Activated CD8-positive, alpha-beta T cell treated with anti-CD3 and anti-CD28 coated beads, Interleukin-2, amount 10 ng/mL, durations not matched to agents 7 days and 5 days (primary cell): ENCODE results near the gene SMPD1. TPM values are rescaled to one million over a fixed set of nuclear protein-coding genes. Genes with fewer than 3 reads are reported as not detected.

Experiments used
- ATAC-seq: fragments of 150-1000 bp; cut with Tn5 transposase; one replicate; pipeline ENCODE4 v1.10.0; 2021; ENCODE audit warnings: moderate library complexity
- CTCF ChIA-PET: fragments of 350-600 bp; sonication (Branson Sonifier 250); formaldehyde crosslinking; loops from one replicate; lab custom pipeline; 2021; ENCODE audit warnings: antibody characterized with exemption; lab: Charles Lee
- POLR2A ChIA-PET: fragments of 350-600 bp; sonication (Branson Sonifier 250); formaldehyde crosslinking; loops from one replicate; lab custom pipeline; 2021; ENCODE audit warnings: antibody characterized with exemption; lab: Charles Lee
- DNase-seq: peaks from one replicate; pipeline ENCODE4 v3.0.0-alpha.2; 2020
- H3K27ac Mint-ChIP-seq: one replicate; pipeline ENCODE4 v1.8.0; 2021; ENCODE audit warnings: mild to moderate bottlenecking, mixed read lengths
- H3K27me3 Mint-ChIP-seq: one replicate; pipeline ENCODE4 v1.8.0; 2021; ENCODE audit warnings: low read depth, mixed read lengths
- H3K36me3 Mint-ChIP-seq: one replicate; pipeline ENCODE4 v1.8.0; 2021; ENCODE audit warnings: low read depth, mixed read lengths
- H3K4me1 Mint-ChIP-seq: one replicate; pipeline ENCODE4 v1.8.0; 2021; ENCODE audit warnings: low read depth, mixed read lengths
- H3K4me3 Mint-ChIP-seq: one replicate; pipeline ENCODE4 v1.8.0; 2021; ENCODE audit warnings: mild to moderate bottlenecking, mixed read lengths
- H3K9me3 Mint-ChIP-seq: one replicate; pipeline ENCODE4 v1.8.0; 2022; ENCODE audit warnings: mixed read lengths; ENCODE audit not compliant: insufficient read depth
- total RNA-seq, 2 experiments: library from RNA; stranded (reverse); gene quantifications; one replicate each; pipeline ENCODE4 v1.2.3, GENCODE V29; 2021

The SMPD1 gene
- total RNA-seq, 2 experiments from 2014 or later: 35.5 to 37.1 TPM

GRCh38 chr11:6362185-6362872, 27.9 kb upstream of the SMPD1 start:
- H3K9me3 Mint-ChIP-seq: no peaks in the 10 kb centered on the region
- H3K4me1 Mint-ChIP-seq: no peaks in the 10 kb centered on the region
- no peaks in the 10 kb centered on the region for H3K36me3 Mint-ChIP-seq
- DNase-seq (no peak), ATAC-seq (no peak)
- CTCF ChIA-PET: interaction anchor here (0.5 to 7.3 kb wide), 61 partner anchors 10 to 1737 kb away, joined by 3 to 108 read pairs (median 5); partner anchors contain the start of genes ARFIP2, CAVIN3, CNGA4 and SMPD1
- no peak overlapping the region for H3K4me3 Mint-ChIP-seq
- H3K27me3 Mint-ChIP-seq: peaks cover 2% of the 10 kb centered on the region
- no peak overlapping the region for H3K27ac Mint-ChIP-seq
- POLR2A ChIA-PET: interaction anchor here (1.4 kb wide), 1 partner anchor 119 kb away, joined by 5 read pairs; the partner anchor contains the start of genes ARFIP2 and TIMM10B

- ChIA-PET POLR2A (interaction anchor here (1.4 kb wide), 1 partner anchor 118 kb away, joined by 5 read pairs; the partner anchor contains the start of genes ARFIP2 and TIMM10B), CTCF (interaction anchor here (0.6 to 7.3 kb wide), 69 partner anchors 10 to 672 kb away, joined by 3 to 108 read pairs (median 4); partner anchors contain the start of genes ARFIP2, CAVIN3, CNGA4 and SMPD1)
- ATAC-seq (peak; percentile 96), DNase-seq (peak; percentile 81)
- Mint-ChIP-seq H3K36me3 (no peaks in the 10 kb centered on the region), H3K27ac (no peak overlapping the region), H3K4me3 (no peak overlapping the region), H3K27me3 (peaks cover 2% of the 10 kb centered on the region), H3K4me1 (no peaks in the 10 kb centered on the region), H3K9me3 (no peaks in the 10 kb centered on the region)
Measured at GRCh38 chr11:6362873-6363678, 27.2 kb upstream of the SMPD1 start.

- Mint-ChIP-seq H3K4me1 (no peaks in the 10 kb centered on the region), H3K9me3 (no peaks in the 10 kb centered on the region), H3K27me3 (peaks cover 2% of the 10 kb centered on the region), H3K36me3 (no peaks in the 10 kb centered on the region), H3K4me3 (no peak overlapping the region), H3K27ac (no peak overlapping the region)
- ATAC-seq: no peak
- ChIA-PET POLR2A (no interaction called here), CTCF (interaction anchor here (1.1 to 7.3 kb wide), 2 partner anchors 13 kb away, joined by 3 to 100 read pairs; no protein-coding TSS in a partner anchor)
- no peak for DNase-seq
Measured at GRCh38 chr11:6365659-6366058, 24.6 kb upstream of the SMPD1 start.

GRCh38 chr11:6371825-6372224, 18.4 kb upstream of the SMPD1 start:
- H3K27me3 Mint-ChIP-seq: no peaks in the 10 kb centered on the region
- H3K4me1 Mint-ChIP-seq: peaks cover 12% of the 10 kb centered on the region
- no peaks in the 10 kb centered on the region for H3K9me3 Mint-ChIP-seq
- ATAC-seq (no peak), DNase-seq (no peak)
- H3K27ac Mint-ChIP-seq: no peak overlapping the region
- ChIA-PET CTCF (interaction anchor here (8.2 kb wide), 1 partner anchor 9 kb away, joined by 108 read pairs; no protein-coding TSS in a partner anchor), POLR2A (no interaction called here)
- no peaks in the 10 kb centered on the region for H3K36me3 Mint-ChIP-seq
- no peak overlapping the region for H3K4me3 Mint-ChIP-seq

- POLR2A ChIA-PET: interaction anchor here (0.8 to 2.9 kb wide), 9 partner anchors 12 to 305 kb away, joined by 3 to 21 read pairs (median 8); partner anchors contain the start of genes APBB1, ARFIP2, MRPL17 and SMPD1
Measured at GRCh38 chr11:6377902-6378639, 12.2 kb upstream of the SMPD1 start.

GRCh38 chr11:6378640-6378989, 11.7 kb upstream of the SMPD1 start:
- CTCF ChIA-PET: interaction anchor here (0.6 to 12.4 kb wide), 90 partner anchors 9 to 380 kb away, joined by 3 to 657 read pairs (median 5); partner anchors contain the start of genes APBB1, ARFIP2, CAVIN3 and DNHD1
- no peaks in the 10 kb centered on the region for H3K9me3 Mint-ChIP-seq
- H3K4me1 Mint-ChIP-seq: peaks cover 39% of the 10 kb centered on the region
- H3K4me3 Mint-ChIP-seq: peak overlapping the region; percentile 55
- no peaks in the 10 kb centered on the region for H3K27me3 Mint-ChIP-seq
- no peaks in the 10 kb centered on the region for H3K36me3 Mint-ChIP-seq
- POLR2A ChIA-PET: interaction anchor here (0.8 to 2.9 kb wide), 9 partner anchors 11 to 304 kb away, joined by 3 to 21 read pairs (median 8); partner anchors contain the start of genes APBB1, ARFIP2, MRPL17 and SMPD1
- no peak for ATAC-seq
- H3K27ac Mint-ChIP-seq: peak overlapping the region; percentile 91
- DNase-seq: no peak

More at GRCh38 chr11:6377902-6378639, 12.2 kb upstream of the SMPD1 start:
- Mint-ChIP-seq H3K36me3 (no peaks in the 10 kb centered on the region), H3K4me1 (peaks cover 39% of the 10 kb centered on the region), H3K27me3 (no peaks in the 10 kb centered on the region), H3K27ac (peak overlapping the region; percentile 91), H3K4me3 (peak overlapping the region; percentile 55), H3K9me3 (no peaks in the 10 kb centered on the region)
- DNase-seq (peak; percentile 53), ATAC-seq (peak; percentile 84)
- CTCF ChIA-PET: interaction anchor here (1.0 to 12.4 kb wide), 45 partner anchors 12 to 381 kb away, joined by 3 to 657 read pairs (median 14); partner anchors contain the start of genes APBB1, ARFIP2, DNHD1 and HPX

GRCh38 chr11:6385046-6385777, 5.1 kb upstream of the SMPD1 start:
- peaks cover 4% of the 10 kb centered on the region for H3K27me3 Mint-ChIP-seq
- ATAC-seq (no peak), DNase-seq (no peak)
- H3K4me1 Mint-ChIP-seq: peaks cover 42% of the 10 kb centered on the region
- no peak overlapping the region for H3K4me3 Mint-ChIP-seq
- ChIA-PET POLR2A (no interaction called here), CTCF (interaction anchor here (1.5 to 2.1 kb wide), 2 partner anchors 59 to 428 kb away, joined by 3 to 16 read pairs; no protein-coding TSS in a partner anchor)
- no peaks in the 10 kb centered on the region for H3K9me3 Mint-ChIP-seq
- H3K27ac Mint-ChIP-seq: no peak overlapping the region
- H3K36me3 Mint-ChIP-seq: no peaks in the 10 kb centered on the region

- POLR2A ChIA-PET: interaction anchor here (1.0 to 2.7 kb wide), 2 partner anchors 88 to 94 kb away, joined by 3 to 9 read pairs; partner anchors contain the start of genes ARFIP2 and TIMM10B
- no peak overlapping the region for H3K4me3 Mint-ChIP-seq
- peaks cover 4% of the 10 kb centered on the region for H3K27me3 Mint-ChIP-seq
- no peak for ATAC-seq
- H3K9me3 Mint-ChIP-seq: no peaks in the 10 kb centered on the region
- CTCF ChIA-PET: interaction anchor here (0.8 to 6.3 kb wide), 10 partner anchors 10 to 367 kb away, joined by 3 to 92 read pairs (median 3); no protein-coding TSS in a partner anchor
- H3K27ac Mint-ChIP-seq: no peak overlapping the region
- peaks cover 57% of the 10 kb centered on the region for H3K4me1 Mint-ChIP-seq
- H3K36me3 Mint-ChIP-seq: peaks cover 17% of the 10 kb centered on the region
- DNase-seq: no peak
Measured at GRCh38 chr11:6387811-6388599, 2.3 kb upstream of the SMPD1 start.

- Mint-ChIP-seq H3K27me3 (peaks cover 4% of the 10 kb centered on the region), H3K36me3 (peaks cover 25% of the 10 kb centered on the region), H3K27ac (no peak overlapping the region), H3K9me3 (no peaks in the 10 kb centered on the region), H3K4me3 (no peak overlapping the region), H3K4me1 (peaks cover 63% of the 10 kb centered on the region)
- DNase-seq (no peak), ATAC-seq (no peak)
- POLR2A ChIA-PET: interaction anchor here (2.7 to 2.9 kb wide), 2 partner anchors 10 to 93 kb away, joined by 9 to 19 read pairs; partner anchors contain the start of genes ARFIP2 and TIMM10B
- CTCF ChIA-PET: interaction anchor here (0.8 to 6.3 kb wide), 9 partner anchors 11 to 367 kb away, joined by 3 to 92 read pairs (median 5); partner anchors contain the start of gene HPX
Measured at GRCh38 chr11:6388748-6389147, 1.5 kb upstream of the SMPD1 start.
